IPS DF 6.9 (cell line): ENCODE data around the gene ZNF462.

Experiments used
- DNase-seq: peaks from one replicate; pipeline ENCODE4 v3.0.0-alpha.2; 2013; ENCODE audit warnings: low read depth, low spot score
- H3K27ac ChIP-seq: one replicate; pipeline ENCODE4 v1.5.1; 2013; ENCODE audit warnings: low read length, control low read depth
- H3K27me3 ChIP-seq: 2 replicates; pipeline ENCODE4 v1.6.1; 2013; ENCODE audit warnings: mild to moderate bottlenecking, low read length; ENCODE audit not compliant: control insufficient read depth, insufficient read depth
- H3K36me3 ChIP-seq: 2 replicates; pipeline ENCODE4 v1.6.1; 2013; ENCODE audit warnings: low read length; ENCODE audit not compliant: control insufficient read depth, insufficient read depth
- H3K4me1 ChIP-seq: 2 replicates; pipeline ENCODE4 v1.6.1; 2013; ENCODE audit warnings: low read length; ENCODE audit not compliant: control insufficient read depth, insufficient read depth
- H3K4me3 ChIP-seq: 2 replicates; pipeline ENCODE4 v1.5.1; 2013; ENCODE audit warnings: mild to moderate bottlenecking, low read length
- H3K9me3 ChIP-seq: 2 replicates; pipeline ENCODE4 v1.6.1; 2013; ENCODE audit warnings: low read length, inconsistent platforms; ENCODE audit not compliant: control insufficient read depth, insufficient read depth
- WGBS: extraction: QIAGEN DNeasy Blood & Tissue Kit; methylation state at CpG from one replicate; pipeline ENCODE4 v1.1.7; 2013; ENCODE audit warnings: mixed read lengths, missing lambda C conversion rate; ENCODE audit not compliant: insufficient read length, insufficient coverage; 5-methylcytosine and 5-hydroxymethylcytosine counted together

ZNF462 gene

DNA sequence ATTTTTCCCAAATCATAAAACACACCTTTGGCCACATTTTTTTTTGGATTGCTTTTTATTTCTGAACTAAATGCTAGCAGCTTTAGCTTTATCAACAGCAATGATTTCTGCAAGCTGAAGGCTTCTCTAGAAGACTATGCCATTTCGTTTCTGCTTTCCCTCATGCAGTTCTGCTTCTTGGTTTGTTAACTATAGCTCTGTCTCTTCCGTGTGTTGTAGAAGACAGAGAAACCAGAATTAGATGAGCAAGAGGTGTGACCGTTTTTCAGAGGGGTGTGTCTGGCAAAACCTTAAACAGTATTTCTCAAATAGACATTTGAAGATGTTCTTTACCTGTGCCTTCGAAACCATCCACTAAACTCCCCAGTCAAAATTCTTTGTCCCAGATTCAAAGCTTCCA is 131.5 kb downstream of the ZNF462 start:
- H3K9me3 ChIP-seq, result no peaks in the 10 kb centered on the region
- no peak overlapping the region for H3K4me3 ChIP-seq
- no peak overlapping the region for H3K27ac ChIP-seq
- H3K27me3 ChIP-seq, result no peaks in the 10 kb centered on the region
- DNase-seq, result no peak
- H3K4me1 ChIP-seq, result no peaks in the 10 kb centered on the region
- WGBS, result no CpG with 5 or more reads among the region's 4 CpGs
- no peaks in the 10 kb centered on the region for H3K36me3 ChIP-seq

DNA sequence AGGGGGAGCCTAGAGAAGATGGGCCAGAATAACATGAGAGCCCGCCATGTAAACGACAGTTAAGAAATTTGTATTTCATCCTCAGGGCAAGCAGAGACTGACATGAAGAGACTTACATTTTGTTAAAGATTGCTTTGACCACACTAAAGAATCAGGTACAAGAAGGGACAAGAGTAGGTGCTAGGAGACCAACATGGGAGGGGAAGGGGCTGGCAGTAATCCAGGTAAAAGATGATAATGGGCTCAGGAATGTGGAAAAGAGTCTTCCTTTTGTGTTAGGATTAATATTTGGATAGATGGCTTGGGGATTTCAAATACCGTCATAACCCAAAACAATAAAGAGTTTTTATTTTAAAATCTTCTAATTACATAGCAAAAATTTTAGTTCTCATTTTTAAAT is 137.3 kb downstream of the ZNF462 start:
- Histone ChIP-seq H3K4me3 (no peak overlapping the region), H3K36me3 (no peaks in the 10 kb centered on the region), H3K27ac (no peak overlapping the region), H3K27me3 (no peaks in the 10 kb centered on the region), H3K9me3 (no peaks in the 10 kb centered on the region), H3K4me1 (no peaks in the 10 kb centered on the region)
- no peak for DNase-seq
- WGBS, result no CpG with 5 or more reads among the region's 3 CpGs

DNA sequence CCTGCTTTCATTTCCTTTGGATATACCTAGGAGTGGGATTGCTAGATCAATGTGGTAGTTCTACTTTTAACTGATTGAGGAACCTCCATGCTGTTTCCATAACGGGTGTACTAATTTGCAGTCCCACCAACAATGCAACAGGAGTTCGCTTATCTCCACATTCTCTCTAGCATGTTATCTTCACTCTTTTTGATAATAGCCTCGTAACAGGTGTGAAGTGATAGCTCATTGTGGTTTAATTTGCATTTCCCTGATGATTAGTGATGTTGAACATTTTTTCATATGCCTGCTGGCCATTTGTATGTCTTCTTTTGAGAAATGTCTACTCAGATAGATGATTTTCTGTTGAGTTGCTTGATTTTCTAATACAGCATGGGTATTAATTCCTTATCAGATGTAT is 142.2 kb downstream of the ZNF462 start:
- peaks cover 2% of the 10 kb centered on the region; the same call in 1 of the 2 replicates for H3K4me1 ChIP-seq
- H3K9me3 ChIP-seq, result no peaks in the 10 kb centered on the region
- H3K27me3 ChIP-seq, result no peaks in the 10 kb centered on the region
- peaks cover 19% of the 10 kb centered on the region; the same call in 1 of the 2 replicates for H3K36me3 ChIP-seq
- no peak for DNase-seq
- H3K4me3 ChIP-seq, result no peak overlapping the region
- no CpG with 5 or more reads among the region's 3 CpGs for WGBS
- H3K27ac ChIP-seq, result no peak overlapping the region

DNA sequence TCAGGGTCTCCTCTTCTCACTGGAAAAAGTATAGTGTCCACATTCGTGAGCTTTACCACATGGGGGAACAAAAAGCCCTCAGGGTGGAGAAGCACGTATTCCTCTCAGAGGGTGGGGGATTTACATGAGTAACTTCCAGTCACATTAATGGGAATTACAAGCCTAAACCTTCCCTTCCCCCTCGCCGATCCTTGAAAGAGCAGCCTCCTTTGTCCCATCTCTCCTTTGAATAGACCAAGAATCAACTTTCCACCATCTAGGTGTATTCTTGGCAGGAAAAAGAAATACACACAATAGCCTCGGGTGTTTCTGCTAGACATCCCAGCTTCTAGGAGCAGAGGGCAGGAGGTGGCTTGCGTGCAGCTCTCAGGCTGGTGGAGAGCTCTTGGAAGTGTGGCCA is 144.4 kb downstream of the ZNF462 start:
- Histone ChIP-seq H3K4me1 (peaks cover 2% of the 10 kb centered on the region; the same call in 1 of the 2 replicates), H3K9me3 (no peaks in the 10 kb centered on the region), H3K27me3 (no peaks in the 10 kb centered on the region), H3K27ac (no peak overlapping the region), H3K36me3 (peaks cover 19% of the 10 kb centered on the region; the same call in 1 of the 2 replicates), H3K4me3 (no peak overlapping the region)
- no peak for DNase-seq
- no CpG with 5 or more reads among the region's 6 CpGs for WGBS

DNA sequence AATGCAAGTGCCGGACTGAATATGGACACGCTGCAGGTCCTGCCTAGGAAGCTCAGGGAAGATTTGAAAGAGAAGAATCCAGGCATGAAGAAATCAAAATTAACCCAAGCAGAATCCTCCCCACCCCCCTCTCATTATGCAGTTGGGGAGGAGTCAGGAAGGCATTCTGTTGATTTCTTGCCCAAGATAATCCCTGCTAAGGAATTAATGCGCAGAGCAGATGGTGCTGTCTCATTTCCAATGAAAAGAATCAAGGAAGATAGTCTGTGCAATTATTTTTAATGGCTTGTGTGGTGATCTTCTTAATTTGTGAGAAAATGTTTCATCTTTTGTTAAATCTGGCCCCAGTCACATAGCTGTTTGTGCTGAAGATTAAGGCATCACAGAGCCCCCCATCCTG is 145.0 kb downstream of the ZNF462 start:
- no peak for DNase-seq
- no peak overlapping the region for H3K4me3 ChIP-seq
- H3K9me3 ChIP-seq, result no peaks in the 10 kb centered on the region
- peaks cover 19% of the 10 kb centered on the region; the same call in 1 of the 2 replicates for H3K36me3 ChIP-seq
- H3K27me3 ChIP-seq, result no peaks in the 10 kb centered on the region
- WGBS, result no CpG with 5 or more reads among the region's 3 CpGs
- H3K27ac ChIP-seq, result no peak overlapping the region
- peaks cover 2% of the 10 kb centered on the region; the same call in 1 of the 2 replicates for H3K4me1 ChIP-seq

DNA sequence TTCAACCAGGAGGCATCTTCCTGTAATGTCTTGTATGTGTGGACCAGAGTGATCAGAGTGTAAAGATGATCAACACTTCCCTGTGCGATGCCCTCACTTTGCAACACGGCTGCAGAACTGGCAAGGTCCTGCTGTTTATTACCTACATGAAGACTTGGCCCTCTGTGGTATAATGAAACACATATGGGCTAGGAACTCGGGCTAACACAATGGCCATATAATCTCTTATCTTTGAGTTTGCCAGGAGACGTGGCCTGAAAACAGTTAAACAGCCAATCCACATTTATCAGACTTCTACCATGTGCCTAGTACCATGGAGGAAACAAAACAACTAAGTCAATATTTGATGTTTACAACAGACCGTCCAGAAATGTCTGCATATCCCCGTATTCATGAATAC is 145.5 kb downstream of the ZNF462 start:
- no peak for DNase-seq
- Histone ChIP-seq H3K4me1 (peaks cover 2% of the 10 kb centered on the region; the same call in 1 of the 2 replicates), H3K27me3 (no peaks in the 10 kb centered on the region), H3K9me3 (no peaks in the 10 kb centered on the region), H3K36me3 (peaks cover 19% of the 10 kb centered on the region; the same call in 1 of the 2 replicates), H3K4me3 (no peak overlapping the region), H3K27ac (no peak overlapping the region)
- WGBS, result no CpG with 5 or more reads among the region's 6 CpGs

DNA sequence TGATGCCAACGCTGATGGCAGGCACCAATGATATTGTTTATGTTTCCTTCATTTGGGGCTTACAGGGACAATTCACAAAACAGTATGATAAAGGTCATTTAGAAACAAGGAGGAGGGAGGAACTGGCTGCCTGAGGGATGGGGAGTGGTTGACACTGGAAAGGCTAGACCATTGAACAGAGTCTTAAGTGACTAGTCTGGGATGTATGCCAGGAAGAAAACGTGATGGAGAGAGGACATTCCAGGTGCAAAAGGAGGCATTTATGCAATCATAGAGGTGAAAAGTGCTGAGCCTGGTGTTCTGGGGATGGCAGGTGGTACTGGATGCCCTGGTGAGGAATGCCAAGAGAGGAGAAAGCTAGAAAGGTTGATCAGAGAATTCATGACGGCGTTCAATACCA is 153.4 kb downstream of the ZNF462 start:
- no peak overlapping the region for H3K27ac ChIP-seq
- DNase-seq, result no peak
- H3K27me3 ChIP-seq, result no peaks in the 10 kb centered on the region
- H3K4me3 ChIP-seq, result no peak overlapping the region
- no CpG with 5 or more reads among the region's 4 CpGs for WGBS
- H3K36me3 ChIP-seq, result no peaks in the 10 kb centered on the region
- no peaks in the 10 kb centered on the region for H3K9me3 ChIP-seq
- H3K4me1 ChIP-seq, result 0 out of 2 replicates have a peak, but pooled peaks cover 2% of the 10 kb centered on the region

DNA sequence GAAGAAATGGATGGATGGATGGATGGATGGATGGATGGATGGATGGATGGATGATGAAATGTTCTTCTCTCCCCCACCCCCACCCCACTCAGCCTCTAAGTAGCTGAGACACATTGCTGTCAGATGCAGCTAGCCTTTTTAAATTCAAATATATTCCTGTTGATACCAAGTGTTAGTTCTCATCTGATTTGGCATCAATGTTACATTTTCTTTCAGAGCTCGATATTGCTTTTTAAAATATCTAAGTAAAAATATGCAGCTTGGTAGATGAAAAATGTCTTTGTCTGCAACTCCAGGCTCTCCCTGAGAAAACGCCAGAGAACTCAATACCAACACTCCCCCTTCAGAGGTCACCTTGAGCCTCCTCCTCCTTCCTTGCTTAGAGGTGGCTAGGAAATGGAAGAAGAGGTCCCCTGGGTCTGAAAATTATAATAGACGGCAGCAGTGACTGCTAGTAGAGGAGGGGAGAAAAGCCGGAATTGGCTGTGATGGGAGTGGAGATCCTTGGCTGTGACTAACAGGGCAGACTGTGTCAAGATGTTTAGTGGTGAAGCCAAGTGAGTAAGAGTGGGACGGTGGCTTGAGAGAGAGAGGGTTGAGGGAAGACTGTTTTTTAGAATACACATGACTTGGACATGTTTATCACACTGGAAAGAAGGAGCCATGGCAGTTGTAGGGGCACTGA is 156.0 kb downstream of the ZNF462 start:
- WGBS, result no CpG with 5 or more reads among the region's 5 CpGs
- Histone ChIP-seq H3K36me3 (no peaks in the 10 kb centered on the region), H3K27ac (no peak overlapping the region), H3K4me3 (no peak overlapping the region), H3K9me3 (no peaks in the 10 kb centered on the region), H3K4me1 (0 out of 2 replicates have a peak, but pooled peaks cover 2% of the 10 kb centered on the region), H3K27me3 (no peaks in the 10 kb centered on the region)
- DNase-seq, result no peak

DNA sequence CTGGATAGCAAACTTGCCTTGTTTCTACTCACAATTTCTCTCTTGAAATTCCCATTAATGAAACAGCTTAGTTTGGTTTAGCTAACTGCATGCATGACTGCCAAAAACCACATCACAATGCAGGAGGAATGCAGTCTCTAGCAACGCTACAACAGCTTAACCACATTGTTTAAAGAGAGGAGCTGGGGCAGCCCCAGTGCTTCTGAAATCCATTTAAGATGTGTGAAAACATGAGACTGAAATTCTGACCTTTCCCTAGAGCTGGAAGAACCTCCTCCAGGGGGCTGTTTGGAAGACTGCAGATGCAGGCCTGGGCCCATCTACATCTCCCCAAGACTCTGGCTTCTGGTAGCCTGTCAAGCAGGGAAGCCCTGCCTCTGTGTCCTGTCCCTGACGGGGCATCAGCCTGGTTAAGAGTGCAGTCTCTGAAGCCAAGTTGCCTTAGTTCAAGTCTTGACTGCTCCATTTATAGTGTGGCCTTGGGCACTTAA is 157.1 kb downstream of the ZNF462 start:
- no CpG with 5 or more reads among the region's 2 CpGs for WGBS
- Histone ChIP-seq H3K27ac (no peak overlapping the region), H3K4me1 (0 out of 2 replicates have a peak, but pooled peaks cover 2% of the 10 kb centered on the region), H3K27me3 (no peaks in the 10 kb centered on the region), H3K4me3 (no peak overlapping the region), H3K36me3 (no peaks in the 10 kb centered on the region), H3K9me3 (no peaks in the 10 kb centered on the region)
- no peak for DNase-seq

DNA sequence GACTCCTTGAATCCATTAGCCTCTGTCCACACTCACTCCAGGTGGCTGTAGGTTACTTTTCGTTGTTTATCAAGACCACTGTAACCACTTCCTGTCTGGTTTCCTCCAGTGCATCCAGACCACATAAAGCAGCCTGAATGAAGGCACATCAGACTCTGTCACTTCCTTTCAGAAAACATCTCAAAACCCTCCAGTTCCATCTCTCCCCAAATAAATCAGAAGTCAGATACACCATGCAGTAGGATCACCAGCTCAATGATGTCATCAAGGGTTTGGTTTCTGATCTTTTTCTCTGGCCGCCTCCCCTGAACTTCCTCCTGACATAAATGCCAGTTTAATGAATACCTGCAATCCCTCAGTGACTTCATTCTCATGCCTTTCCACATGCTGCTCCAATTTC is 161.2 kb downstream of the ZNF462 start:
- Histone ChIP-seq H3K4me3 (no peak overlapping the region), H3K4me1 (0 out of 2 replicates have a peak, but pooled peaks cover 2% of the 10 kb centered on the region), H3K27ac (no peak overlapping the region), H3K27me3 (no peaks in the 10 kb centered on the region), H3K9me3 (no peaks in the 10 kb centered on the region), H3K36me3 (no peaks in the 10 kb centered on the region)
- no peak for DNase-seq
- WGBS, result no CpG with 5 or more reads among the region's 2 CpGs
